Caco-2 (cell line): ENCODE results near the gene TIMM8A. TPM values are rescaled to one million over a fixed set of nuclear protein-coding genes. Genes with fewer than 3 reads are reported as not detected.

ENCODE experiments used
- BruUV-seq: library from RNA; stranded (reverse); fragments of 400-500 nt; replicated peaks from 2 replicates; lab custom pipeline; 2021; lab: Mats Ljungman, UMichigan
- CTCF ChIA-PET: fragments of 300-600 bp; sonication (Branson Sonifier 250); formaldehyde crosslinking; loops from one replicate; lab custom pipeline; 2022; ENCODE audit warnings: antibody characterized with exemption; lab: Charles Lee
- POLR2A ChIA-PET: fragments of 300-600 bp; sonication (Branson Sonifier 250); formaldehyde crosslinking; loops from one replicate; lab custom pipeline; 2022; ENCODE audit warnings: antibody characterized with exemption; lab: Charles Lee
- DNase-seq, 2 experiments: peaks; one replicate each; pipeline versions ENCODE4 v3.0.0 to v3.0.0-alpha.2; 2020 to 2022
- H3K27me3 ChIP-seq: replicated peaks from 2 replicates; pipeline ENCODE4 v1.6.0; 2011; ENCODE audit warnings: low read length; ENCODE audit not compliant: control insufficient read depth, insufficient read depth
- H3K36me3 ChIP-seq: 2 replicates; pipeline ENCODE4 v1.5.1; 2011; ENCODE audit warnings: low read length; ENCODE audit not compliant: control insufficient read depth, insufficient read depth
- H3K4me1 ChIP-seq: fragments of 250-450 bp; sonication (Bioruptor Pico); 2 replicates; pipeline ENCODE4 v1.5.1; 2020; ENCODE audit warnings: mild to moderate bottlenecking
- H3K4me3 ChIP-seq: 2 replicates; pipeline ENCODE4 v1.5.1; 2011; ENCODE audit warnings: low read depth, mild to moderate bottlenecking, control low read depth, low read length
- H3K9me3 ChIP-seq: fragments of 250-450 bp; sonication (Bioruptor Pico); 2 replicates; pipeline ENCODE4 v1.5.1; 2020; ENCODE audit warnings: mild to moderate bottlenecking, moderate library complexity
- H3K27ac Mint-ChIP-seq: one replicate; pipeline ENCODE4 v1.8.0; 2022; ENCODE audit warnings: mixed read lengths; ENCODE audit not compliant: unreplicated experiment
- H3K27me3 Mint-ChIP-seq: one replicate; pipeline ENCODE4 v1.8.0; 2022; ENCODE audit warnings: mixed read lengths; ENCODE audit not compliant: insufficient read depth, unreplicated experiment
- H3K36me3 Mint-ChIP-seq: one replicate; pipeline ENCODE4 v1.8.0; 2022; ENCODE audit warnings: mild to moderate bottlenecking, mixed read lengths; ENCODE audit not compliant: insufficient read depth, unreplicated experiment
- H3K4me1 Mint-ChIP-seq: one replicate; pipeline ENCODE4 v1.8.0; 2022; ENCODE audit warnings: low read depth, mixed read lengths; ENCODE audit not compliant: unreplicated experiment
- H3K4me3 Mint-ChIP-seq: one replicate; pipeline ENCODE4 v1.8.0; 2022; ENCODE audit warnings: mild to moderate bottlenecking, moderate library complexity, mixed read lengths; ENCODE audit not compliant: unreplicated experiment
- H3K9me3 Mint-ChIP-seq: one replicate; pipeline ENCODE4 v1.8.0; 2022; ENCODE audit warnings: mixed read lengths; ENCODE audit not compliant: unreplicated experiment
- intact Hi-C: fragments of 100-400 bp; cut with micrococcal nuclease; formaldehyde crosslinking; loops from one replicate; pipeline ENCODE4 v1.10.0; 2022; ENCODE audit not compliant: unreplicated experiment
- total RNA-seq: library from RNA; stranded (reverse); gene quantifications from 2 replicates; pipeline ENCODE4 v1.2.3, GENCODE V29; 2022
- TF ChIP-seq, protein P1 (sequence below), 2 experiments: fragments of 200-600 bp in 1 of 2; IDR thresholded peaks; 1 replicate in 1 of 2; 2 replicates in 1 of 2; pipeline versions ENCODE4 v1.5.1 to v1.8.0; 2011 to 2022; ENCODE audit warnings: antibody characterized with exemption in 1 of 2, control low read depth in 1 of 2, inconsistent platforms in 1 of 2, low read depth in 1 of 2, low read length in 1 of 2, mild to moderate bottlenecking in 1 of 2, moderate library complexity in 1 of 2; ENCODE audit not compliant: insufficient read depth in 1 of 2, severe bottlenecking in 1 of 2, unreplicated experiment in 1 of 2

Gene TIMM8A
- total RNA-seq, 1 experiment from 2014 or later = 23.3 TPM

DNA sequence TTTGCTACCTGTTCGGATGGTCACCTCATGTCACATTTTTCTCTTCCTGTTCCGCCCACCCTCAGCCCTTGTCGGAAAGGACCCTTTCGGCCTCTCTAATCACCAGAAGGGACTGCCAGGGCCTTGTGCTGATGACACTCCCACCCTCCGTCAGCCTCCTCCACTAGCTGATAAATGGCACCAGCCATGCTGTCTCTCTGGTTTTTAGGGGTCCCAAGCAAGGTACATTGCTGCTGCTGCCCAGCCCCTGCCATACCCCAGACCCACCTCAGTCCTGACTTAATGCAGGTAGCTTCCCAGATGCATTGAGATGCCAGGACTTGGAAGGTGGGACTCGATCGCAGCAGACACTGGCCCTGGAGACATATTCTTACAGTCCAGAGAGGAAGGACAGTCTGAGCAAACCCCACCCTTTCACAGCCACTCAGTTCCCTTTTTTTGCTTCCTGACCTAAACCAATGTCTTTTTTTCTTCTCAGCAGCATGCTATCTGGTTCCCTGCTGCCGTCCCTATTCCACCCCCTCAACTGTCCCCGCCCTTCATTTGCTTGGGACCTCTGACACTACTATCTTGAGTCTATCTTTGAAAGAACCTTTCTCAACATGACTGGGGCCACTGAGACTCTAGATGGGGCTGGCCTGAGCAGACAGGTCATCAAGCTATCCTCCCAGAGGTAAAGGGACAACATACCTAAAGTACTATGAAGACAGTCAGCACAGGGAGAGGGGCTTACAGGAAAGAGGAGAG, 37.4 kb upstream of the TIMM8A start, which contains the start of gene BTK:
BTK (minus strand) TSS at position 397 of the 747 bp plus-strand sequence. CDS start 10,907 bp downstream, outside the sequence.
- BruUV-seq = no TSS peak
- H3K4me3 Mint-ChIP-seq = no peak within 1 kb of the TSS
- H3K27ac Mint-ChIP-seq = no peak within 1 kb of the TSS
- no peaks in the 10 kb centered on the region for H3K4me1 Mint-ChIP-seq
- TF ChIP-seq, protein P1, sequence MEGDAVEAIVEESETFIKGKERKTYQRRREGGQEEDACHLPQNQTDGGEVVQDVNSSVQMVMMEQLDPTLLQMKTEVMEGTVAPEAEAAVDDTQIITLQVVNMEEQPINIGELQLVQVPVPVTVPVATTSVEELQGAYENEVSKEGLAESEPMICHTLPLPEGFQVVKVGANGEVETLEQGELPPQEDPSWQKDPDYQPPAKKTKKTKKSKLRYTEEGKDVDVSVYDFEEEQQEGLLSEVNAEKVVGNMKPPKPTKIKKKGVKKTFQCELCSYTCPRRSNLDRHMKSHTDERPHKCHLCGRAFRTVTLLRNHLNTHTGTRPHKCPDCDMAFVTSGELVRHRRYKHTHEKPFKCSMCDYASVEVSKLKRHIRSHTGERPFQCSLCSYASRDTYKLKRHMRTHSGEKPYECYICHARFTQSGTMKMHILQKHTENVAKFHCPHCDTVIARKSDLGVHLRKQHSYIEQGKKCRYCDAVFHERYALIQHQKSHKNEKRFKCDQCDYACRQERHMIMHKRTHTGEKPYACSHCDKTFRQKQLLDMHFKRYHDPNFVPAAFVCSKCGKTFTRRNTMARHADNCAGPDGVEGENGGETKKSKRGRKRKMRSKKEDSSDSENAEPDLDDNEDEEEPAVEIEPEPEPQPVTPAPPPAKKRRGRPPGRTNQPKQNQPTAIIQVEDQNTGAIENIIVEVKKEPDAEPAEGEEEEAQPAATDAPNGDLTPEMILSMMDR (IDR thresholded peaks at IDR 0.05; ENCODE audit: insufficient read depth in 1 of 2, low read depth in 1 of 2, low read length in 1 of 2, severe bottlenecking in 1 of 2, unreplicated experiment in 1 of 2) = no peak
- intact Hi-C loops = no loop called here
- Histone ChIP-seq H3K27me3 (no peaks in the 10 kb centered on the region), H3K9me3 (no peaks in the 10 kb centered on the region), H3K36me3 (no peaks in the 10 kb centered on the region), H3K4me1 (no peaks in the 10 kb centered on the region), H3K4me3 (no peak within 1 kb of the TSS)
- no peaks in the 10 kb centered on the region for H3K9me3 Mint-ChIP-seq
- CTCF ChIA-PET = no interaction called here
- DNase-seq = no peak
- POLR2A ChIA-PET = no interaction called here
- H3K36me3 Mint-ChIP-seq = peaks cover 4% of the 10 kb centered on the region
- no peaks in the 10 kb centered on the region for H3K27me3 Mint-ChIP-seq

DNA sequence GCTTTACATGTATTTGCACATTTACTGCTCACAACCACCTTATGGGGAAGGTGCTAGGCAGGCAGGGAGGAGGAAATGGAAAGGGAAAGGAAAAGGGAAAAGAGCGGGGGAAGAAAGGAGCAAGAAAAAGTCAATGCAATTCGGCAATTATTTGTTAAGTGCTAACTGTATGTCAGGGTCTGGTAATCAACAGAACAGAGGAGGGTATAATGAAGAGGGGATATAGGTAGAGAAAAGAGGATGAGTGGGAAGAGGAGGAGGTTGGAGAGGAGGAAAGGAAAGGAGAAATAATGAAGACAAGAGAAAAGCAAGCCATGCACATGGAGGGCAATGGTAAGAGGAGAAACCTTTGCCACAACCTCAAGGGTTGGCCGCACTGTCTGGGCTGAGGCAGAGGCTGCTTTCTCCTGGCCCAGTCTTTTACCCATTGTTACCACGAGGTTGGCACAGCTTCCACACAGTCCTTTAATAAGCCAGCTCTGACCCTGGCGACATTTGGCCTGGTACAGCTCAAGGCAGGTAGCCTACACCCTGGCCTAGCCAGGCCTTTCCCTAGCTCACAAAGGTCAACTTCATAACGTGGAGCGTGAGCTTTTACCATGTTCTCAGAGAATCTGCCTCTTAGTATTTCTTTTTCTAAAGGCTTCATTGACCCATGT, 36.6 kb upstream of the TIMM8A start:
- H3K27me3 ChIP-seq = no peaks in the 10 kb centered on the region
- H3K36me3 ChIP-seq = no peaks in the 10 kb centered on the region
- H3K4me1 ChIP-seq = no peaks in the 10 kb centered on the region
- DNase-seq = no peak
- no TSS peak for BruUV-seq
- Mint-ChIP-seq H3K9me3 (no peaks in the 10 kb centered on the region), H3K27me3 (no peaks in the 10 kb centered on the region), H3K4me3 (no peak overlapping the region), H3K4me1 (no peaks in the 10 kb centered on the region), H3K36me3 (no peaks in the 10 kb centered on the region), H3K27ac (no peak overlapping the region)
- ChIA-PET CTCF (no interaction called here), POLR2A (no interaction called here)
- TF ChIP-seq, protein P1 (IDR thresholded peaks at IDR 0.05; ENCODE audit: insufficient read depth in 1 of 2, low read depth in 1 of 2, low read length in 1 of 2, severe bottlenecking in 1 of 2, unreplicated experiment in 1 of 2) = no peak
- H3K4me3 ChIP-seq = no peak overlapping the region
- no peaks in the 10 kb centered on the region for H3K9me3 ChIP-seq
- intact Hi-C loops = no loop called here

DNA sequence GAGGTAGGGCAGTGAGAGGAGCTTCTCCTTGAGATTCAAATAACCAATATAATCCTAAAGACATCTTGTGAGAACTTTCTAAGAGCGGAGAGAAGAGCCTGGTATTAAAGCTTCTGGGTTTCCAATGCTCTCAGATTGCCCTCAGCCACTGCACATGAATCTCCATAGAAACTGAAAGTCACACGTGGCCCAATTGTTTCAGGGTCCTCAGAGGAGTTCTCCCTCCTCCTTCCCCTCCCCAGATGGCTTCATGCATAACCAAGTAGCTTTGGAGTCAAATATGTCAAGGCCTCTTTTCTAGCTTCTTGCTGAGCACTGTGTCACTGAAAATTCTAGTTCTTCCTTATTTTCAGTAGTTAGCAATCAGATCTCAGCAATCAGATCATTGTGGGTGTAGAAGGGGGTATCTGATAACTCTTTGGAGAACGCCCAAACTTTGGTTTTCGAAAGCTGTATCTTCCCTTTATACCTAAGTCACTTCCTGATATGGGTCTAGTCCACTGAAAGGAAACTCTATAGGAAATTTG, 35.2 kb upstream of the TIMM8A start:
- Mint-ChIP-seq H3K27ac (no peak overlapping the region), H3K36me3 (no peaks in the 10 kb centered on the region), H3K27me3 (peaks cover 3% of the 10 kb centered on the region), H3K4me1 (no peaks in the 10 kb centered on the region), H3K4me3 (no peak overlapping the region), H3K9me3 (no peaks in the 10 kb centered on the region)
- H3K36me3 ChIP-seq = no peaks in the 10 kb centered on the region
- POLR2A ChIA-PET = no interaction called here
- no peaks in the 10 kb centered on the region for H3K9me3 ChIP-seq
- no peaks in the 10 kb centered on the region for H3K4me1 ChIP-seq
- no peak for DNase-seq
- CTCF ChIA-PET = no interaction called here
- TF ChIP-seq, protein P1 (IDR thresholded peaks at IDR 0.05; ENCODE audit: insufficient read depth in 1 of 2, low read depth in 1 of 2, low read length in 1 of 2, severe bottlenecking in 1 of 2, unreplicated experiment in 1 of 2) = no peak
- intact Hi-C loops = no loop called here
- no TSS peak for BruUV-seq
- no peak overlapping the region for H3K4me3 ChIP-seq
- no peaks in the 10 kb centered on the region for H3K27me3 ChIP-seq
